IMR-90 (cell line): ENCODE data around the gene MYO10. TPM values are rescaled to one million over a fixed set of nuclear protein-coding genes. Genes with fewer than 3 reads are reported as not detected.

Source experiments
- ATAC-seq: fragments of 200-7000 bp; cut with Tn5 transposase; 2 replicates; pipeline ENCODE4 v1.9.1; 2020; ENCODE audit warnings: low read depth, mild to moderate bottlenecking, moderate library complexity
- BruUV-seq: library from RNA; stranded (reverse); fragments of 400-500 nt; replicated peaks from 2 replicates; lab custom pipeline; 2021; lab: Mats Ljungman, UMichigan
- CTCF ChIA-PET: fragments of 300-600 bp; formaldehyde crosslinking; extraction: SDS; loops from one replicate; lab custom pipeline; 2021; ENCODE audit warnings: antibody characterized with exemption; lab: Yijun Ruan, JAX
- POLR2A ChIA-PET: fragments of 300-600 bp; sonication (Branson Sonifier 250); formaldehyde crosslinking; loops from one replicate; lab custom pipeline; 2022; ENCODE audit warnings: antibody characterized with exemption; ENCODE audit not compliant: unreplicated experiment; lab: Charles Lee
- DNase-seq: peaks from one replicate; pipeline ENCODE4 v3.0.0; 2013
- H2AFZ ChIP-seq: replicated peaks from 2 replicates; pipeline ENCODE3; 2013; ENCODE audit warnings: low read length, mild to moderate bottlenecking; ENCODE audit not compliant: poor library complexity
- H2AK5ac ChIP-seq: 2 replicates; pipeline ENCODE4 v1.6.1; 2013; ENCODE audit warnings: low read depth, low read length, inconsistent platforms
- H2AK9ac ChIP-seq: replicated peaks from 2 replicates; pipeline ENCODE3; 2013; ENCODE audit warnings: mild to moderate bottlenecking, low read depth, low read length, moderate library complexity; ENCODE audit not compliant: poor library complexity
- H2BK120ac ChIP-seq: 2 replicates; pipeline ENCODE4 v1.6.1; 2013; ENCODE audit warnings: low read depth, low read length, inconsistent platforms
- H2BK15ac ChIP-seq: 3 replicates; pipeline ENCODE4 v1.6.1; 2013; ENCODE audit warnings: low read depth, low read length, inconsistent platforms
- H2BK20ac ChIP-seq: 2 replicates; pipeline ENCODE4 v1.6.1; 2013; ENCODE audit warnings: low read depth, mild to moderate bottlenecking, inconsistent platforms, low read length, moderate library complexity
- H2BK5ac ChIP-seq: 2 replicates; pipeline ENCODE4 v1.6.1; 2013; ENCODE audit warnings: mild to moderate bottlenecking, low read depth, low read length, inconsistent platforms; ENCODE audit not compliant: poor library complexity, severe bottlenecking
- H3K14ac ChIP-seq: replicated peaks from 2 replicates; pipeline ENCODE4 v1.6.1; 2013; ENCODE audit warnings: low read depth, low read length, inconsistent platforms
- H3K18ac ChIP-seq: 2 replicates; pipeline ENCODE4 v1.6.1; 2013; ENCODE audit warnings: low read depth, low read length, control low read depth
- H3K23ac ChIP-seq: 2 replicates; pipeline ENCODE4 v1.6.1; 2013; ENCODE audit warnings: low read depth, low read length, inconsistent platforms
- H3K27ac ChIP-seq: 2 replicates; pipeline ENCODE4 v1.5.1; 2013; ENCODE audit warnings: mild to moderate bottlenecking, control low read depth, low read length; ENCODE audit not compliant: insufficient read depth
- H3K27me3 ChIP-seq: 2 replicates; pipeline ENCODE4 v1.6.1; 2013; ENCODE audit warnings: low read length; ENCODE audit not compliant: control insufficient read depth, insufficient read depth
- H3K36me3 ChIP-seq: 2 replicates; pipeline ENCODE4 v1.6.1; 2013; ENCODE audit warnings: low read length, mixed read lengths; ENCODE audit not compliant: control insufficient read depth, insufficient read depth
- H3K4ac ChIP-seq: 2 replicates; pipeline ENCODE4 v1.6.1; 2013; ENCODE audit warnings: low read depth, low read length, inconsistent platforms
- H3K4me1 ChIP-seq: 2 replicates; pipeline ENCODE4 v1.6.1; 2013; ENCODE audit warnings: low read length, mixed read lengths; ENCODE audit not compliant: control insufficient read depth, insufficient read depth
- H3K4me2 ChIP-seq: 2 replicates; pipeline ENCODE4 v1.6.1; 2013; ENCODE audit warnings: low read depth, mild to moderate bottlenecking, control low read depth, low read length, moderate library complexity
- H3K4me3 ChIP-seq: 2 replicates; pipeline ENCODE4 v1.5.1; 2013; ENCODE audit warnings: low read depth, mild to moderate bottlenecking, control low read depth, low read length, moderate library complexity; ENCODE audit not compliant: insufficient read depth
- H3K56ac ChIP-seq: 2 replicates; pipeline ENCODE4 v1.6.1; 2013; ENCODE audit warnings: low read length, inconsistent platforms; ENCODE audit not compliant: insufficient read depth; ENCODE audit errors: extremely low read depth
- H3K79me1 ChIP-seq, 2 experiments: 2 replicates each; pipeline ENCODE4 v1.6.1; 2013; ENCODE audit warnings: low read length in 2 of 2, inconsistent platforms in 1 of 2, low read depth in 1 of 2
- H3K9ac ChIP-seq: 2 replicates; pipeline ENCODE4 v1.6.1; 2013; ENCODE audit warnings: low read depth, low read length, control low read depth
- H3K9me1 ChIP-seq: 2 replicates; pipeline ENCODE4 v1.6.1; 2013; ENCODE audit warnings: low read length, inconsistent platforms; ENCODE audit not compliant: insufficient read depth
- H3K9me3 ChIP-seq: 2 replicates; pipeline ENCODE4 v1.6.1; 2013; ENCODE audit warnings: low read length; ENCODE audit not compliant: control insufficient read depth, insufficient read depth
- H4K20me1 ChIP-seq: 2 replicates; pipeline ENCODE4 v1.6.1; 2013; ENCODE audit warnings: low read length, inconsistent platforms; ENCODE audit not compliant: insufficient read depth
- H4K5ac ChIP-seq: 2 replicates; pipeline ENCODE4 v1.6.1; 2013; ENCODE audit warnings: mild to moderate bottlenecking, low read depth, low read length, control low read depth
- H4K8ac ChIP-seq, 2 experiments: 2 replicates each; pipeline ENCODE4 v1.6.1; 2013; ENCODE audit warnings: low read depth in 2 of 2, low read length in 2 of 2, control low read depth in 1 of 2, inconsistent platforms in 1 of 2
- H4K91ac ChIP-seq: 2 replicates; pipeline ENCODE4 v1.6.1; 2013; ENCODE audit warnings: low read depth, low read length, inconsistent platforms; ENCODE audit not compliant: insufficient read depth
- BHLHE40 ChIP-seq: fragments of 150-350 bp; IDR thresholded peaks from 2 replicates; pipeline ENCODE4 v1.6.1; 2016; ENCODE audit warnings: mild to moderate bottlenecking, low read depth, low read length
- MAZ ChIP-seq: IDR thresholded peaks from 2 replicates; pipeline ENCODE4 v1.6.1; 2012; ENCODE audit warnings: low read depth, mild to moderate bottlenecking, low read length, improper control_type of control experiment, moderate library complexity, borderline replicate concordance
- RAD21 ChIP-seq: IDR thresholded peaks from 2 replicates; pipeline ENCODE4 v1.6.1; 2012; ENCODE audit warnings: low read length, improper control_type of control experiment
- RFX5 ChIP-seq: IDR thresholded peaks from 2 replicates; pipeline ENCODE4 v1.8.0; 2012; ENCODE audit warnings: low read depth, mild to moderate bottlenecking, low read length, moderate library complexity
- WGBS, 2 experiments: methylation state at CpG; one replicate each; pipeline versions ENCODE4 v1.1.5 to v1.1.7; 2013; ENCODE audit warnings: missing lambda C conversion rate in 2 of 2; ENCODE audit not compliant: insufficient read length in 1 of 2; ENCODE audit errors: extremely low coverage in 2 of 2; 5-methylcytosine and 5-hydroxymethylcytosine counted together
- dilution Hi-C: fragments of 300-500 bp; cut with HindIII; formaldehyde crosslinking; loops from one replicate; pipeline ENCODE4 v1.14.3; 2018; ENCODE audit warnings: low sequenced_read_pairs; ENCODE audit not compliant: unreplicated experiment
- in situ Hi-C: fragments of 300-500 bp; cut with MboI; formaldehyde crosslinking; loops from 3 replicates; pipeline ENCODE4 v1.14.3; 2019; ENCODE audit warnings: low sequenced_read_pairs, inconsistent platforms, mixed read lengths
- intact Hi-C: fragments of 100-400 bp; cut with micrococcal nuclease; formaldehyde crosslinking; loops from 2 replicates; pipeline ENCODE4 v1.10.0; 2022
- polyA plus RNA-seq, 3 experiments: library from polyadenylated mRNA; depleted of rRNA; stranded (reverse); fragments of >200 nt; gene quantifications; 2 replicates each; pipeline ENCODE4 v1.2.3, GENCODE V29; 2012; ENCODE audit warnings: low replicate concordance in 1 of 3
- total RNA-seq: library from RNA; depleted of rRNA; stranded (reverse); fragments of >200 nt; gene quantifications from 2 replicates; pipeline ENCODE4 v1.2.3, GENCODE V29; 2012

MYO10 gene
- total and polyA plus RNA-seq, 2 of the 4 experiments (the other 2 are of a cell fraction) = 39.9 to 115 TPM

DNA sequence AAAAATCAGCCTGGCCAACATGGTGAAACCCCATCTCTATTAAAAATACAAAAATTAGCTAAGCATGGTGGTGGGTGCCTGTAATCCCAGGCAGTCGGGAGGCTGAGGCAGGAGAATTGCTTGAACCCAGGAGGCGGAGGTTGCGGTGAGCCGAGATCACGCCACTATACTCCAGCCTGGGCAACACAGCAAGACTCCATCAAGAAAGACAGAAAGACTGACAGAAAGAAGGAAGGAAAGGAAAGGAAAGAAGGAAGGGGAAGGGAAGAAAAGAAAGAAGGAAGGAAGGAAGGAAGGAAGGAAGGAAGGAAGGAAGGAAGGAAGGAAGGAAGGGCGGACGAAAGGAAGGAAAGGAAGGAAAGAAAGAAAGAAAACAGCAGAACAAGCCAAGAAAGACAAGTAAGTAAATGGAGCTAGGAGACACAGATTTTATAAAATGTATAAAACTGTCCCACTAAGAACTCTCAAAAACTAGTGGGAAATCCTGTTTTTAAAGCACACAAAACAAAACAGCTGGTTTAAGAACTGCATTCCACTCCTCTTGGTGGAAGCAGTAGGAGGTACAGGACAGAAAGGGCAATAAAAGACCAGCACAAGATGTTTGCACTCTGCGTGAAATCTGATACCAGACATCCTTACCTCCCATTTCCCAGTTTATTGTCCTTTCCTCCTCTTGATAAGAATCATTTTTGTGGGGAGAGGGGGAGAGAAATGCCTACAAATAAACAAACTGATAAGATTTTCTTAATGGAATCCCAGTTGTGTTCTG is 46.7 kb downstream of the MYO10 start:
- Histone ChIP-seq H3K36me3 (no peaks in the 10 kb centered on the region), H3K27me3 (no peaks in the 10 kb centered on the region), H3K14ac (0 out of 2 replicates have a peak overlapping the region, but pooled peaks have one; percentile 14), H3K4me1 (peaks cover 41% of the 10 kb centered on the region), H3K4me3 (no peak overlapping the region), H3K4me2 (peak overlapping the region; percentile 32), H3K56ac (no peak overlapping the region), H2AK5ac (peak overlapping the region; percentile 7; the same call in 1 of the 2 replicates), H3K18ac (no peak overlapping the region; the same call in 1 of the 2 replicates), H4K20me1 (peaks cover 98% of the 10 kb centered on the region), H4K5ac (no peak overlapping the region), H3K79me1 (peaks cover 0 to 80% of the 10 kb centered on the region in 2 experiments; a peak in 2 of 4 replicates), H3K9me1 (peaks cover 42% of the 10 kb centered on the region), H2AK9ac (no peak overlapping the region), H2BK20ac (no peak overlapping the region; the same call in 1 of the 2 replicates), H2BK120ac (no peak overlapping the region), H3K27ac (peak overlapping the region; percentile 68; the same call in 1 of the 2 replicates), H2AFZ (no peak overlapping the region), H4K91ac (no peak overlapping the region), H2BK15ac (no peak overlapping the region), H3K9ac (no peak overlapping the region), H3K9me3 (no peaks in the 10 kb centered on the region), H3K4ac (peak overlapping the region; percentile 25), H2BK5ac (peak overlapping the region; percentile 63), H4K8ac (no peak overlapping the region; a peak in 1 of 4 replicates), H3K23ac (no peak overlapping the region)
- ChIA-PET CTCF (interaction anchor here (0.6 to 0.9 kb wide), 3 partner anchors 77 to 301 kb away, joined by 3 to 4 read pairs (median 3); no protein-coding TSS in a partner anchor), POLR2A (no interaction called here)
- dilution Hi-C loops (no loop called here), in situ Hi-C loops (no loop called here), intact Hi-C loops (no loop called here)
- TF ChIP-seq RFX5 = no peak
- no peak for TF ChIP-seq BHLHE40
- TF ChIP-seq RAD21 = 0 out of 2 replicates have a peak, but pooled peaks have one; percentile 5
- TF ChIP-seq MAZ = no peak
- peak; percentile 52 for ATAC-seq
- WGBS, 2 experiments = no CpG with 5 or more reads among the region's 8 CpGs
- BruUV-seq = no TSS peak
- peak; percentile 88 for DNase-seq
